SK-N-SH (cell line): Measurements from ENCODE around the gene PTPRF.

Experiments
- CTCF ChIP-seq: fragments of 200-600 bp; sonication (generic); IDR thresholded peaks from 2 replicates; pipeline ENCODE4 v1.6.1; 2017; ENCODE audit warnings: antibody characterized with exemption, mild to moderate bottlenecking, moderate library complexity
- EP300 ChIP-seq, 2 experiments: IDR thresholded peaks; 2 replicates each; pipeline versions ENCODE4 v1.4.0 to v1.6.1; 2012; ENCODE audit warnings: borderline replicate concordance in 1 of 2, low read depth in 1 of 2, low read length in 1 of 2
- FOSL2 ChIP-seq: IDR thresholded peaks from 2 replicates; pipeline ENCODE4 v1.4.0; 2012; ENCODE audit warnings: low read depth, mild to moderate bottlenecking, moderate library complexity, borderline replicate concordance
- FOXM1 ChIP-seq: IDR thresholded peaks from 2 replicates; pipeline ENCODE4 v1.4.0; 2012; ENCODE audit warnings: low read depth, mild to moderate bottlenecking
- GABPA ChIP-seq: IDR thresholded peaks from 2 replicates; pipeline ENCODE4 v1.4.0; 2012; ENCODE audit warnings: low read depth, mild to moderate bottlenecking
- IRF3 ChIP-seq: fragments of 150-350 bp; IDR thresholded peaks from 2 replicates; pipeline ENCODE4 v1.6.1; 2016; ENCODE audit warnings: mild to moderate bottlenecking, low read depth, low read length
- MAX ChIP-seq: IDR thresholded peaks from 2 replicates; pipeline ENCODE4 v1.4.0; 2012; ENCODE audit warnings: low read depth
- NRF1 ChIP-seq: IDR thresholded peaks from 2 replicates; pipeline ENCODE4 v1.6.1; 2012; ENCODE audit warnings: low read depth, mild to moderate bottlenecking, low read length
- POLR2AphosphoS5 ChIP-seq: IDR thresholded peaks from 2 replicates; pipeline ENCODE4 v1.6.1; 2012; ENCODE audit warnings: low read depth, low read length
- RAD21 ChIP-seq: IDR thresholded peaks from 2 replicates; pipeline ENCODE4 v1.6.1; 2012; ENCODE audit warnings: mild to moderate bottlenecking, low read length
- TAF1 ChIP-seq: IDR thresholded peaks from 2 replicates; pipeline ENCODE4 v1.6.1; 2012; ENCODE audit warnings: low read depth, mild to moderate bottlenecking, low read length, moderate library complexity, borderline replicate concordance
- USF1 ChIP-seq: IDR thresholded peaks from 2 replicates; pipeline ENCODE4 v1.4.0; 2012; ENCODE audit warnings: low read depth, borderline replicate concordance
- USF2 ChIP-seq: fragments of 150-350 bp; IDR thresholded peaks from 2 replicates; pipeline ENCODE4 v1.6.1; 2017; ENCODE audit warnings: antibody characterized with exemption, low read length, low read depth, borderline replicate concordance
- YY1 ChIP-seq: IDR thresholded peaks from 2 replicates; pipeline ENCODE4 v1.4.0; 2012; ENCODE audit warnings: low read depth, mild to moderate bottlenecking

- peak; percentile 44 for TF ChIP-seq CTCF
- no peak for TF ChIP-seq GABPA
- no peak for TF ChIP-seq TAF1
- no peak for TF ChIP-seq YY1
- TF ChIP-seq USF1, result no peak
- no peak for TF ChIP-seq MAX
- no peak for TF ChIP-seq POLR2AphosphoS5
- peak; percentile 21; the same call in 1 of the 2 replicates for TF ChIP-seq RAD21
- no peak for TF ChIP-seq IRF3
- TF ChIP-seq EP300 (IDR thresholded peaks at IDR 0.05; ENCODE audit: borderline replicate concordance in 1 of 2, low read depth in 1 of 2, low read length in 1 of 2), result no peak
- no peak for TF ChIP-seq FOSL2
- TF ChIP-seq FOXM1, result no peak
- no peak for TF ChIP-seq NRF1
- TF ChIP-seq USF2, result no peak
These were observed 122.7 kb downstream of the PTPRF start for GRCh38 chr1:43653339-43653738.
